Right lobe of liver (tissue), 4 donors: ENCODE measurements around the gene A3GALT2.

Experiments used
- POLR2A ChIP-seq: fragments of 450-650 bp; IDR thresholded peaks from one replicate; pipeline ENCODE4 v1.6.1; 2017; ENCODE audit warnings: antibody characterized with exemption, mild to moderate bottlenecking
- TF ChIP-seq, protein P1 (sequence below), 4 donors: fragments of 200-600 bp in 3 of 4; fragments of 450-650 bp in 1 of 4; IDR thresholded peaks; one replicate each; pipeline versions ENCODE4 v1.5.1 to v1.8.0; 2016 to 2022; ENCODE audit warnings: antibody characterized with exemption in 4 of 4, mild to moderate bottlenecking in 2 of 4
- donor health status: DM: no; HTN: no; CAD: no.
- donor health status: DM: no; HTN: no; CAD: no.
- donor health status: DM: no; HTN: yes; CAD: no.

DNA sequence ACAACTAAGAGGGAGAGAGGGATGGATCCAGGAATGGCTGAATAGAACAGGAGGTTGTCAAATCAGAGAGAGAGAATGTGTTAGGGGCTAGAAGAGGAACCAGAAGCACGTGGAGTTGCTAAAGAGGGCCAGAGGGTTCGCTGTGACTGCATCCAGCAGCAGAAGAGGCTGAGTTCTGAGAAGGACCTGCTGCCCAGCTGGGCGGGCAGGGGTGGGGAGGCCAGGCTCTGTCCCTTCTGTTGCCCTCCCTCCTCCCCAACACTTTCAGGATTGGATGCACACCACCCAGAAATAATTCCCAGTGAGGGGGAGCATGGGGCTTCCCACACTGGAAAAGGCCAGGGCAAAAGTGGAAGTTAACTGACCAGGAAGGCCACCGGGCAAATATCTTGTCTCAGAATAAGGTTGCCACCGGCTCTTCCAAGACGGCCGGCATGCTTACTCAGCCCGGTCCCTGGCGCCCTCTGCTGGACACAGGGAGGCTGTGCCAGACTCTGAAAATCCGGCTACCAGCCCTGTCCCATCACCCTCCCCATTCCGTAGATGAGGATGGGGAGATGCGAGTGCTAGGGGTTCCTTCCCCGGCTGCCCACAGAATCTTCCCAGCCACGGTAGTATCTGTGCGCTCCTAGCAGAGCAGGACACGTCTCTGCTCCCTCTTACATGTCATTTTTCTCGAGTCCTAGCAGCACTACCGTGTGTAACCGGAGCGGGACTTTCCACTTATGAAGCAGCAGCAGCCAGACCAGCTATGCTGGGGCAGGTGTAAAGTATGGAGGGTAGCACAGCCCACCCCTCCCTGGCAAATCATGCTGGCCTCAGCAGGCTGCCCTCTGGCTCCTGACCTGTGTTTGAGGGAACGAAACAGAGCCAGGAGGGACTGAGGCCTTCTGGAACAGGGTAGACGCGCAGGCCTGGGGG is 46.8 kb upstream of the A3GALT2 start:
- TF ChIP-seq, protein P1, sequence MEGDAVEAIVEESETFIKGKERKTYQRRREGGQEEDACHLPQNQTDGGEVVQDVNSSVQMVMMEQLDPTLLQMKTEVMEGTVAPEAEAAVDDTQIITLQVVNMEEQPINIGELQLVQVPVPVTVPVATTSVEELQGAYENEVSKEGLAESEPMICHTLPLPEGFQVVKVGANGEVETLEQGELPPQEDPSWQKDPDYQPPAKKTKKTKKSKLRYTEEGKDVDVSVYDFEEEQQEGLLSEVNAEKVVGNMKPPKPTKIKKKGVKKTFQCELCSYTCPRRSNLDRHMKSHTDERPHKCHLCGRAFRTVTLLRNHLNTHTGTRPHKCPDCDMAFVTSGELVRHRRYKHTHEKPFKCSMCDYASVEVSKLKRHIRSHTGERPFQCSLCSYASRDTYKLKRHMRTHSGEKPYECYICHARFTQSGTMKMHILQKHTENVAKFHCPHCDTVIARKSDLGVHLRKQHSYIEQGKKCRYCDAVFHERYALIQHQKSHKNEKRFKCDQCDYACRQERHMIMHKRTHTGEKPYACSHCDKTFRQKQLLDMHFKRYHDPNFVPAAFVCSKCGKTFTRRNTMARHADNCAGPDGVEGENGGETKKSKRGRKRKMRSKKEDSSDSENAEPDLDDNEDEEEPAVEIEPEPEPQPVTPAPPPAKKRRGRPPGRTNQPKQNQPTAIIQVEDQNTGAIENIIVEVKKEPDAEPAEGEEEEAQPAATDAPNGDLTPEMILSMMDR (IDR thresholded peaks at IDR 0.05), result peak; percentile 96 to 99 (median 98)
- TF ChIP-seq POLR2A, result no peak
